HG02840 (cell line): ENCODE measurements around the gene DDX3X.
"Not testable (repeated sequence)": the region's sequence is repeated elsewhere in the genome, so short reads cannot be mapped to it uniquely, and the experiment has no call there.

Experiments used
- ATAC-seq: cut with Tn5 transposase; IDR thresholded peaks from one replicate; pipeline ENCODE4 v1.9.1; 2021; ENCODE audit warnings: mild to moderate bottlenecking, moderate library complexity, moderate number of reproducible peaks; ENCODE audit not compliant: unreplicated experiment, low FRiP score

Gene DDX3X

DNA sequence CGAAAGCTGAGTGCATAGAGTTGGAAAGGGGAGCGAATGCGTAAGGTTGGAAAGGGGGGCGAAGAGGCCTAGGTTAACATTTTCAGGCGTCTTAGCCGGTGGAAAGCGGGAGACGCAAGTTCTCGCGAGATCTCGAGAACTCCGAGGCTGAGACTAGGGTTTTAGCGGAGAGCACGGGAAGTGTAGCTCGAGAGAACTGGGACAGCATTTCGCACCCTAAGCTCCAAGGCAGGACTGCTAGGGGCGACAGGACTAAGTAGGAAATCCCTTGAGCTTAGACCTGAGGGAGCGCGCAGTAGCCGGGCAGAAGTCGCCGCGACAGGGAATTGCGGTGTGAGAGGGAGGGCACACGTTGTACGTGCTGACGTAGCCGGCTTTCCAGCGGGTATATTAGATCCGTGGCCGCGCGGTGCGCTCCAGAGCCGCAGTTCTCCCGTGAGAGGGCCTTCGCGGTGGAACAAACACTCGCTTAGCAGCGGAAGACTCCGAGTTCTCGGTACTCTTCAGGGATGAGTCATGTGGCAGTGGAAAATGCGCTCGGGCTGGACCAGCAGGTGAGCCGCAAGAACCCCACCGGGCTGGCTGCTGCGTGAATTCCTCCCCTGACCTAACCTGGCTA, at the start of gene DDX3X:
Gene DDX3X (plus strand): TSS at position 419 of the 619 bp plus-strand sequence. CDS start 91 bp downstream, at position 510.
- ATAC-seq = peak; percentile 56

DNA sequence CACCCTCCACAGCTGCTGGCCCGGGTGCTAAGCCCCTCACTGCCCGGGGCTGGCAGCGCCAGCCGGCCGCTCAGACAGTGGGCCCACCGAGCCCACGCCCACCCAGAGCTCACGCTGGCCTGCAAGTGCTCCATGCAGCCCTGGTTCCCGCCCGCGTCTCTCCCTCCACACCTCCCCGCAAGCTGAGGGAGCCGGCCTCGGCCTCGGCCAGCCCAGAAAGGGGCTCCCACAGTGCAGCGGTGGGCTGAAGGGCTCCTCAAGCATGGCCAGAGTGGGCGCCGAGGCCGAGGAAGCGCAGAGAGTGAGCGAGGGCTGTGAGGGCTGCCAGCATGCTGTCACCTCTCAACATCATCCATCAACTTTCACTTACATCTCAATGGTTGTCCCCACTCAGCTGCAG, 48.0 kb upstream of the DDX3X start:
- not testable (repeated sequence) for ATAC-seq

DNA sequence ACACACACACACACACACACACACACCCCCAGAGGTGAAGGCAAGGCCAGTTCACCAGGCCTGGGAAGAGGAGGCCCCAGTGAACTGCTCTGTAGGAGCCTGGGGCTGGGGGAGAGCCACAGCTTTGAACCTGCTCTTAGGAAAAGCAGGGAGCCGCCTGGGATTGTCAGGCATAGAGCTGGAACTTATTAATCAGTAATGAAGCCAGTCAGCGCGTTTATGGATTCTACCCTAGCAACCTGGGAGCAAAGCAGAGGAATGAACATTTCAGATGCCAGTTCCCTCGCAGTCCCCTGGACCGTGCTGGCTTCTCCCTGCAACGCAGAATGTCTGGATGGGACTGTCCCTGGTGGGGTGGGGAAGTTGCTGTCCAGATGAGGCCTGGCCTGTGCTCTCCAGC, 45.3 kb upstream of the DDX3X start:
- ATAC-seq = no peak

DNA sequence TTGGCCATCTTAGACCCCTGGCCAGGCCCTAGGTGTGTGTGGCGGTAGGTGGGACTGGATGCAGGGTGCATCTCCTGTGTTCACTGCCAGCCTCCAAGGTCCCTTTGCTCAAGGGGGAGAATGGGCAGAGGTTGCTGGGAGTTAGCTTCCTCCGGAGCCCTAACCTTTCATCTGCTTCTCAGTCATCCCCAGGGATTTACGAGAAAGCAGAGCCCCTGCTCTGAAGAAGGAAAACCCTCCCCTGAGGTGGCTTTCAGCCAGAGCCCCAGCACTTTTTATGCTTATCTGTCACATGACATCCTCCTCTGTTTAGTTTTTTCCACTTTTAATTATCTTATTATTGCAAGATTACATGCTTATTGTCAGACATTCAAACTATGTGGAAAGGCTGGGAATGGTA, 44.9 kb upstream of the DDX3X start:
- no peak for ATAC-seq

DNA sequence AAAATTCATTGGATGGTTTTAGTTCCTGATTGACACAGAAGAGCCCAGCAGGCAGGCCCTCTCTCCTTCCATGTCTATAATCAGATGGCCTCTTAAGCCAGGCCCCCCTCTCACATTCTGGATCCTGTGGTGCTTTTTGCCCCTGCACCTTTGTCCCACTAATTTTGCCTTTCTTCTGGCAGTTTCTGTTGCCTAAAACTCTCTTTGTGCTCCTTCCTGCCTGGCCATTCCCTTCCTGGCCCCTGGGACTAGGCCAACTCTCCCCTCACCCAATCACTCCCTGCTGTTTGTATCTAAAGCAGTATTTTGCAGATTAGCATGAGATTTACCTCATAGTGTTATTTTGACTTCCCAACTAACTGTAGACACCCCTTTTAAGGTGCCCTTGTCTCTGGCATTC, 42.7 kb upstream of the DDX3X start:
- ATAC-seq = no peak

DNA sequence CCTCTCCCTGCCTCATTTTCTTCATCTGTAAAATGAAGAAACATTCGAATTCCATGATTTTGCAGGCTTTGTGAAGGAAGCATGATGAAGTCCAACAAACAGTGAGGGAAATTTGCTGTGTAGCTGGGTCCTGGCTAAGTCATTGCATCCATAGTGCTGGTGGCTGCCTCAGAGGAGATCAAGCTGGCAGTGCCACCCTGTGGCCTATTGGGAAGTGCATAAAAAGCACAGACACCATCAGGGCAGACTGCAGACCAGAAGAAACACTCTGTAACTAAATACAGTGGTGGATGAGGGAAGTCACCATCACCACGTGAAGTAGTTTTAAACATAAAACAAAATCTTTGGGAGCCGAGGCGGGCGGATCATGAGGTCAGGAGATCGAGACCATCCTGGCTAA, 40.7 kb upstream of the DDX3X start:
- ATAC-seq = no peak

DNA sequence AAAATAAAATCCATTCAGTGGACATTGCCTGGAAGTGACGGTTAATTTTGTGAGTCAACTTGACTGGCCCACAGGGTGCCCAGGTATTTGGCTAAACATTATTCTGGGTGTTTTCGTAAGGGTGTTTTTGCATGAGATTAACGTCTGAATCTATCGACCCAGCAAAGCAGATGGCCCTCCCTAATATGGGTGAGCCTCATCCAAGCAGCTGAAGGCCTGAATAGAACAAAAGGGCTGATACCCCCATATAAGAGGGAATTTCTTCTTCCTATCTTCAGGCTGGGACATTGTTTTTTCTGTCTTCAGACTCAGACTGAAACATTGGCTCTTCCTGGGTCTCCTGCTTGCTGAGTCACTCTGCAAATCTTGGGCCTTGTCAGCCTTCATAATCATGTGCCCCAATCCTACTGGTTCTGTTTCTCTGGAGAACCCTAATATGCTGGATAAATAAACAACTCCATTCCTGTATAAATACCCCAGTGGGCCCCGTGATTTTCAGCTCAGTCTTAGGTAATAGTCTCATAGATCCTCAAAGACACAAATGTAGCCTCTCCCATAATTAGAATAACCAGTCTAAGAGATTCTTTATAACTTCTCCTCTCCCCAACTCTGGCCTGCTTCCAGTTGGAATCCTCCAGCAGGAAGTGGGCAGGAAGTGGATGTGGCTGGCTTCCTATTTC, 33.1 kb upstream of the DDX3X start:
- no peak for ATAC-seq

DNA sequence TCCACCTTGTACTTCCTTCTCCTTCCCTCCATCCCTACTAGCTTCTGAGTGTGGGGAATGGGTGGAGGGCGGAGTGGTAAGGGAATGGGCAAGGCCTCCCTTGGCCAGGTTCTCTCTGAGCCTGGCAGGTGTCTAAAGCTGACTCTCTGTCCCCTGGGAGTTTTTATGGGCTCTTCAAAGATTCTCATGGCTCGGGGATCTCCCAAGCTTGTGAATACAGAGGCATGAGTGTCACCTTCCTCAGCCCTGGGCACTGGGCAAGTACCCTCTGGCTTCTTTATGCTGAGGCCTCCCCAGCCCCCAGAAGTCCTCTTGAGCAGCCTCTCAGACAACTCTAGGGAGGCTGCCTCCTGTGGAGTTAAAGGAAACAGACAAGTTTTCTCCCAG, 32.5 kb upstream of the DDX3X start:
- ATAC-seq = no peak

DNA sequence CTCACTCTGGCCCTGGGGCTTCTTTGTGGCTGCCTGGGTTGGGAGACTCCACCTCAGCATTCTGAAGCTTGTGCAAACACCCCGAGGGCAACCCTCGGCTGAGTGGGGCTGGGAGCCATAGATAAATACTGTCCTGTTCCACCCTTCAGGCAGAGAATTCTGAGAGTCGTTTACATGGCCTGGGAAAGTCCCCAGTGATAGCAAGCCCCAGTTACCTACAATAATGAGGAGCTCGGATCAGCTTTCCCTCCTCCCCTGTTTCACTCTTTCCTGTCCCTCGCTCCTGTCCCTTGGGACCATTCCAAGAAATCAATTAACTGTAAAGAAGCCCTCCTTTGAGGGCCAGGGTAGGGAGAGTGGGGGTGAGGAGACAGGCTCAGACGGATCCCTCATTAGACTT, 31.6 kb upstream of the DDX3X start:
- no peak for ATAC-seq

DNA sequence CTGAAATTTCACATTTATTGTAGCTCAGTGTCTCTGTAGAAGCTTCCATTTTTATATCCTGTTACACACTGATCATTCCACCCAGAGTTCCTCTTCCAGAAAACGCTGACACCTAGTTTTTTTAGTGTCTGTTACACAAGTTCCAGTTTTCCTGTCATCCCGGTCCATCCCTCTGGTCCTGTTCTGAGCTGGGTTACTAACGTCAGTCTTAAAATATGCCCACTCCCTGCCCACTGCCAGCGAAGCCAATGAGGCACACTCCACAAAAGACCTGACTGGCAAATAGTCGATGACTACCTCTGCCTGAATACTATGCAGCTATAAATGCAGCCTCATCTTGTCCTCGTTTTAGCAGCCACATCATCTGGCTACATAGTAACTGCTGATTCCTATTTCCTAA, 30.9 kb upstream of the DDX3X start:
- ATAC-seq = no peak

DNA sequence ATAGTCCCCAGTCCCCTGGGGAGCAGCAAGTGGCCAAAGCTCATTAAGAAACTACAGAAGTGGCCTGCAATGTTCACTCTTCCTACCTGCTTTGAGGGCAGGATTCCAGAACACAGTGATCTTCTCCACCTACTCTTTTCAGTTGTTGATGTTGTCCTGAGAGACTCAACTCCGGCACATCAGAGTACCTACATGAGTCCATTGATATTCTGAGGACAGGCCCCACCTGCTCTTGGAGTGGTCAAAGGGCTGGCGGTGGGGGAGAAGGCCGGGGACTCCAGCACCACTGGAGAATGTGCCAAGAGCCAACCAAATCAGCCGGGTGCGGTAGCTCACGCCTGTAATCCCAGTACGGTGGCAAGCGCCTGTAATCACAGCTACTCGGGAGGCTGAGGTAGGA, 29.8 kb upstream of the DDX3X start:
- ATAC-seq = no peak

DNA sequence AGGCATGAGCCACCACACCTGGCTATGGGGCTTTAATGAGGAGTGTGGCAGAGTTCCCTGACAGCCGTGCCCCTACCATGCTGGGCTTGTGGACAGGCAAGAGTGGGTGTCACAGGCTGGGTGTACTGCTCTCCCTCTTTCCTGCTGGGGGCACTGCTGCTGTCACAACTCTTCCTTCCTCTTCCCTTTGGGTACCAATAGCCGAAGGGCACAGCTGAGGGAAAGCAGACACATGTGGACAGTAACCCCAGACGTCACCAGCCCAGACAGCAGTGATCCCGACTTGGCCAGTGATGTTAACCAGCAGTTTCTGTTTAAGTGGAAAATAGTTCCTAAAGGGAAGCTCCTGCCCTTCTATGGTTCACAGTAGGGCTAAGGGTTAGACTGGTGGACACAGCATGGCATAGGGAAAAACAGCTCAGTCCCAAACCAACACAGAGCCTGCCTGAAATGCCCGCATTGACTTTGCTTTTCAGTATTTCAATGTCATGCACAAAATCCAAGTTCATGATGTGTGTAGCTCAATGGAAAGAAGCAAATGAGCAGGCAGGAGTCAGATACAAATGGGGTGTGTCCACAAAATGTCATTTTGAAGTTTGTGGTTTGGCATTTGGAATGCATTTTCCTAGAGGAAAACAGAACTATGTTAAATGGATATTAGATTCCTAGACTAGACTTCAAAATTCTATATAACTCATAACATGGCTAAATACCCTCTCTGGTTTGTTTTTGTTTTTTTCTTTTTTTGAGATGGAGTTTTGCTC, 24.9 kb upstream of the DDX3X start:
- no peak for ATAC-seq

DNA sequence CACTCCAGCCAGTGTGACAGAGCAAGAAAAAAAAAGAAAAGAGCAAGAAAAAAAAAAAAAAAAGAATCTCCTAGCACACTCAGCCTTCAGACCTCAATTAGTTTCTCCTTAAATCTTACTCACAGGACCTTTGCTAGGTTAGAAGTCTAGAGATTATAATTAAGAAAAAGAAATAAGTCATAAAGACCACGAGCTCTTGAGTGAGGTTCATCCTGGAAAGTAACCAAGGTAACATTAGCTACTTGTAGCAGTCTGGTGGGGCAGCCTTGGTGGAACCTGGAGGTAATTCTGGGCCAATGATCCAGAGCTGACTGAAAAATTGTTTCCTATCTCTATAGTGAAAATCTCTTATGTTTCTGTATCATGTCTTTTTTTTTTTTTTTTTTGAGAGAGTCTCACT, 21.2 kb upstream of the DDX3X start:
- no peak for ATAC-seq

DNA sequence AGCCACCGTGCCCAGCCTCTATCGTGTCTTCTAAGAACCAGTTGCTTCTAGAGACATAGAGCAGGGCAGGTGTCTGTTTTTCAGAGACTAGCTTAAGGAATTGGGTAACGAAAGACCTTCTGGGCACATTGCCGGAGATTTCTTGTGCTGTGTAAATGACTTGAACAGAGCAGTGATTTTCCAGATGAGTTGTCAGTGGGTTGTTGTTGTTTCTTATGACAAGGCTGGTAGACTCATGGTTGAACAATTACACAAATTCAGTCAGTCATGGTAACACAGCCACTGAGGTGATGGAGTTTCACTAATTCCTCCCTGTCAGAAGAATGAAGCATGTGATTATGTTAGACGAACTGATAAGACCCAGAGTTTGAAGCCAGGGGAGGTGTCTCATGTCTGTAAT, 20.5 kb upstream of the DDX3X start:
- no peak for ATAC-seq

DNA sequence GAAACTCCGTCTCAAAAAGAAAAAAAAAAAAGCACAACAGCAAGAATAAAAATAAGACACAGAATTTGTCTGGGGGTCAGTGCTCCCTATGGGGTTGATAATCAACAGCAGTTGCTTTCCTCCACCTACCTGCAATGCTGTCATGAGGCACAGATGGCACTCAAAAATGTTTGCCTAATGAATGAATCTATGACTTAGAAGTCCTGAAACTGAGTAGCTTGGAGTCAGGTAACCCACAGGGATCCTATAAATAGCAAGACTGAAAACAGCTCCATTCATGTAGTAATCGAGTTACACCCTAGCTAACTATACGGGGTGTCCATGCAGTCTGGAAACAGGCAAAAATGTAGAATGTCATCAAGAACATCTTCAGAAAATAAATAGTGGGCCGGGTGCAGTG, 19.8 kb upstream of the DDX3X start:
- ATAC-seq = no peak

DNA sequence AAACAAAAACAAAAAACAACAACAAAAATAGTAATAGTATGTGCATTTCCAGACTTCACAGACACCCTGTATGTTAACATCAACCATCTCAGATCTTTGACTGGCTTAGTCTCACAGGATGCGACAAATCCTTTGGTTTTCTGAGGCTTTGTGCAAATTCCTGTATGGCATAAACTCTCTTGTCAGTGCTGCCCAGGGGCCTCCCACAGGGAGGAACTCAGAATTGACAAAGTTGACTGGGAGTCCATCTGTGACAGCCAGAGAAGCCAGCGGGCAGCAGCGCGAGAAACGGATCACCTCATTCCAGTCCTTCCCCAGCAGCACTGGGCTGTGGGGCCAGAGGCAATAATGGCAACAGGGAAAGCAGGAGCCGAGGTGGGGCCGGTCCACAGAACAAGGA, 19.1 kb upstream of the DDX3X start:
- no peak for ATAC-seq

DNA sequence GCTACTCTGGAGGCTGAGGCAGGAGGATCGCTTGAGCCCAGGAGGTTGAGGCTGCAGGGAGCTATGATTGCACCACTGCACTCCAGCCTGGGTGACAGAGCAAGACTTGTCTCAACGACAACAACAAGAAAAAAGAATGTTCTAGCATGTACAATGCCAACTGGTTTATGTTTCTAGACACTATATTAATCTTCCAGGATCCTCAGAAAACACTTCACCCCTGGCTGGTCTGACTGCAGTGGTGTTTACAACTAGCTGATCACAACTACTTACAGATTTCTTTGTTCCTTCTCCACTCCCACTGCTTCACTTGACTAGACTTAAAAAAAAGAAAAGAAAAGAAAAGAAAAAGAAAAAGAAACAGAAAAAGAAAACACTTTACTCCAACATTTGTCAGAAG, 17.7 kb upstream of the DDX3X start:
- not testable (repeated sequence) for ATAC-seq

DNA sequence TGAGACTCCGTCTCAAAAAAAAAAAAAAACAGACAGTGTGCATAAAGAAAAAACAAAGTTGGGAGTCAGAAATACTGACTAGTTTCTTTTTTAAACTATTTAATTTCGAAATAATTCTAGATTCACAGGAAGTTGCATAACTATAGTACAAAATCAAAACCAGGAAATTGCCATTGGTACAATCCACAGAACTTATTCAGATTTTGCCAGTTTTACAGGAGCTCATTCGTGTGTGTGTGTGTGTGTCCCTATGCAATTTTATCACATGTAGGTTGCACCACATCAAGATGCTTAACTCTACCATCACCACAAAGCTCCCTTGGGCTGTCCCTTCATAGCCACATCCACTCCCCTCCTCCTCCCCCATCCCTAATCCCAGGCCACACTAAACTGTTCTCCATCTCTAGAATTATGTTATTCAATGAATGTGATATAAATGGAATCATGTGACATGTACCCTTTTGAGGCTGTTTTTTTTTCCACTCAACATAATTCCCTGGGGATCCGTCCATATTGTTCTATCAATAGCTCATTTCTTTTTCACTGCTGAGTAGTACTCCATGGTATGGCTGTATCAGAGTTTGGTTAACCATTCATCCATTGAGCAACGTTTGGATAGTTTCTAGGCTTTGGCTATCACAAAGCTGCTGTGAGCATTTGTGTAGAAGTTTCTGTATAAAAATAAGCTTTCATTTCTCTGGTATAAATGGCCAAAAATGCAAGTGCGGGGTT, 16.3 kb upstream of the DDX3X start:
- ATAC-seq = no peak

DNA sequence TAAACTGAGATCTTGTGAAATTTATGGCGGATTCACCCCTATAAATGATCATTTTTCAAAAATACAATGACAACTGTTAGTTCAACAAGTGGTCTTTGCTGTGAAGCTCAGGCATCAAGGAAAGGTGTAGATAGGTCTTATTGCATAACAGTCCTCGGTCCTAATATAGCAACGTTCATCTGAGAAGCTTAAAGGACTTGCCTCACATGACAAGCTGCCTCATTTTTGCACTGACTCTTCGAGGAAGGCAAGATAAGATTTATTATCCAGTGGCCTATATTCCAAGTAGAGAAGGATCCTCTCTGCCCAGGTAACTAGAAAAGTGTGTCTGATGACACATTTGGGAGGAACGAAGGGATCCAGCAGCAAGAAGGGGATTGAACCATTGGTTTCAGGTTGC, 13.6 kb upstream of the DDX3X start:
- ATAC-seq = no peak

DNA sequence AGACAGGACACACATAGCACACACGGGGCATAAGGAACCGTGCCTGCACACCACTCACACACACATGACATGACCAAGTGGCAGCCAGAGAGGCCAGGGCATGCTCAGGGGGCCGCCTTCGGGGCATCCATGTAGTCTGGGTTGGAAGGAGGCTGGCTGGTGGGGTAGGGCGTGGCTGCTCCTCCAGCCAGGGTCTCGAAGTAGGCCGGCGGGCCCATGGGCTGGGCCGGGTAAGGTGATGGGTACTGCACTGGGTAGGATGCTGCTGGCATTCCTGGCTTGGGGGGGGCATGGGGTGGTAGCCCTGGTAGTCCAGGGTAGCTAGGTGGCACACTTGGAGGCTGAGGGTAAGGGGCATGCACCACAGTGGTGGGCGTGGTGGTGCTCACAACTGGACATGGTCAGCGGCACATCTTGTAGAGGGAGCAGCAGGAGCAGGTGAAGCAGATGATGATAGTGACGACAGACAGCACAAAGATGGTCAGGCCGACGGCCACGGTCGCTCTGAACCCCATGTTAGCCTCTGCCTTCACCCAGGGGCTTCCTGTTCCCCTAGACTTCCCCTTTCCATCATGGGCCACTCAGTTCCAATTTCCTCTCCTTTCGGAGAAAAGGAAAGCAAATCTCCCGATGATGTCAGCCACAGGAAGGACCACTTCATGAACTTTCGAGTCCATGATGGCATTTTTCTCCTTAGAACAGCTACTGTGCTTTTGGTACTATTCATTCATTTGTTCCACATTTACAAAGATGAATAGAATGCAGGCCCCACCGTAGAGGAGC, 10.9 kb upstream of the DDX3X start:
- ATAC-seq = no peak
